HL-60/S4 treated with retinoic acid at 250 ng/mL for 4 days and 3 days (cell line): ENCODE measurements around the gene PDE5A.

ENCODE experiments used
- in situ Hi-C: fragments of 300-500 bp; cut with MboI; formaldehyde crosslinking; loops from 2 replicates; pipeline ENCODE4 v1.7.0; 2022; ENCODE audit warnings: low sequenced_read_pairs

Gene PDE5A

DNA sequence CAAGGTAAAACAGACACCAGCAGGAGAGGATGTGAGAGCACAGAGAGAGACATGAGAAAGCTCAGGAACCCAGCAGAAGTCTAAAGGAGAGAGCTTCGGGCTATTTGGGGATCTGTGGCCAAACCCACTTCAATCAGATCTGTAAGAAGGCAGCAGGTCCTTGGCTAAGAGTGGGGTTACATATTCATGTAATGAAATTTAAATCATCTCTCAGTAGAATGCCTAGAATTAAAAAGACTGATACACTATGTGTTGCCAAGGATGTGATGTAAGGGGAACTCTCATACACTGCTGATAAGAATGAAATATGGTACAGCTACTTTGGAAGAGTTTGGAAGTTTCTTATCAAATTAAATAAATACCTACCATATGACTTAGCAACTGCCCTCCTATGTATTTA lies 35.8 kb downstream of the PDE5A start:
- in situ Hi-C loops, result no loop called here

DNA sequence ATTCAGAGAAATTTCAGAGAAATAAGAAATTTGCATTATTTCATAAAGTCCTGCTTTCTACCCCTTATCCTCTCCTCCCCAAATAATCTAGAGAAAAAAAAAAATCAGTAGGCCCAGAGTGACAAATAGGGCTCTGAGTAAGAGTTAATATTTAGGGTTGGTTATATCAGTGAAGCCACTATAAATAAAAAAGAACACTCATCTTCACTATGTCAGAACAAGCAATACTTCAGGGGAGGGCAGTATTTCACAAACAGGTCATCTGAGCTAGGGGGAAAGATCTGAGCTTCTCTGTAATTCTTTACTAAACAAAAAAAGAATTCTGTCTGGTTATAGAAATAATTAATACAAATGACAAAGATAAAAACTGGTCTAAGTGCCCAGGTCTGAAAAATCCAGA lies 39.4 kb downstream of the PDE5A start:
- in situ Hi-C loops, result no loop called here

DNA sequence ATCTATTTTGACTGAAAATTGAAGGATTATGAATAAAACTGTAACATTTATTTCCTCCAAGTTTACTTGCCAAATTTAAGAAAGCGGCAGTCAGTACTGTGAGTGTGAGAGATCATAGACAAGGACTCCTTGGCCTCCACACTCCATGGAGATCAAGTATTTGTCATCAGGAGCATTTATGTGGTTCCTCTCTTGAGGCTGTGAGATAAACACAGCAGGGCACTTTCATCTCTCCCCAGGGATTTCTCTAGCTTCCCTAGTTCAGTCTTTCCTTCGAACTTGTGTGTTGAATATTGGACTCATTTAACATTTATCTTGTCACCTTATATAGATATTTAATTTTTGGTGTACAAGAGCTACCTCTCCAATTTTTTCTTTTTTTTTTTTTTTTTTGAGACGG lies 40.8 kb downstream of the PDE5A start:
- in situ Hi-C loops, result no loop called here

DNA sequence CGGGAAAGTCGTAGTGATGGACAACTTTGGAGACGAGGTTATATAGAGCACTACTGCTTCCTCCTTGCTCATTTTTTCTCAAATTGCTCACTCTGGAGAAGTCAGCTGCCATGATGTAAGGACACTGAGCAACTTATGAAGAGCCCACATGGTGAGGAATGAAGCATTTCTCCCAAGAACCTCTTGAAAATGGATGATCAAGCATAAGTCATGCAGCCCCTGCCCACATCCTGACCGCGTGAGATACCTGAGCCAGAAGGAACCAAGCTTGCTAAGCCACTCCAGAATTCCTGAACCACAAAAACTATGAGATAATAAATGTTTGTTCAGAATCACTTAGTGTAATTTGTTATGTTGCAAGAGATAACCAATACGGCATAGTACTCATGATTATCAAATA lies 42.8 kb downstream of the PDE5A start:
- in situ Hi-C loops, result no loop called here

DNA sequence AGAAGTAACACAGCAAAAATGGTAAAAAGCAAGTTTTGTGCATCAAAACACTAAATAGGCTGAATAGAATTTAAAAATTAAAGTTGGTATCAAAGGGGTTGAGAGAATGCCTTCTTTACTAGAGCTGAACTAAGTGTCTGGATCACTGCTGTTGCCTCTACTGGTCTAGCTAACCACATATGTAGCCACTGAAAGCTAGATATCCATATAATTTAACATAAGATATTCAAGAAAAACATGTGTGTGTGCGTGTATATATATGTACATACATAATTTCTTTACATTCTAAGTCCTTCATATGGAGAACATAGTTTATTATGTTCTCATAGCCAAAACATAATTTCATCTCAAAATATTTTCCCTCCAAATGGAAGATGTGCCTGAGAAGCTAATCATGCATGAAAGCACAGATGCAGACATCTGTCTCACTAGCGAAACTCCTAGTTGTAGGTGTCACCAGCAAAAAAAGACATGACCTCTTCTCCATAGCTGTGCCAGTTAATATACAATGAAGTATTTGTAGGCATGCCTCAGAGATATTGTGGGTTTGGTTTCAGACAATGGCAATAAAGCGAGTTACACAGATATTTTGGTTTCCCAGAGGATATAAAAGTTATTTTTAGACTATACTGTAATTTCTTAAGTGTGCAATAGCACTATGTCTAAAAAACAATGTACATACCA lies 47.3 kb downstream of the PDE5A start:
- in situ Hi-C loops, result no loop called here

DNA sequence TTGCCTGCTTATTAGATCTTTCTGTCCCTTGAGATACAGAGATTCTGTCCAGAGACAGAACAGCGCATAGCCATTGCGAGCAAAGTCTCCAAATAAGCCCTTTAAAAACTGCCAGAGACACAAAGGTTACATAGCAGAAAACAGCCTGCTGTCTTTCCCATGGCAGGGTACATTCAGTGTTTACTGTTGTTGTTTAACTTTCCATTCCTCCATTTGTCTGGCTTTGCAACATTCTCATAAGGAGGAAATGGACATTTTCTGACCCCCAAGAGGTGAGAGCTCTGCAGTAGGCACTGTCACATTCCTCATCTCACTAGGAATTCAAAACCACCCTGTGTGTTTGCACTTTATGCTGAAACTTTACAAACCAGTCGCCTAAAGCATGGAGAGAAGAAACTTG lies 48.3 kb downstream of the PDE5A start:
- in situ Hi-C loops, result no loop called here

DNA sequence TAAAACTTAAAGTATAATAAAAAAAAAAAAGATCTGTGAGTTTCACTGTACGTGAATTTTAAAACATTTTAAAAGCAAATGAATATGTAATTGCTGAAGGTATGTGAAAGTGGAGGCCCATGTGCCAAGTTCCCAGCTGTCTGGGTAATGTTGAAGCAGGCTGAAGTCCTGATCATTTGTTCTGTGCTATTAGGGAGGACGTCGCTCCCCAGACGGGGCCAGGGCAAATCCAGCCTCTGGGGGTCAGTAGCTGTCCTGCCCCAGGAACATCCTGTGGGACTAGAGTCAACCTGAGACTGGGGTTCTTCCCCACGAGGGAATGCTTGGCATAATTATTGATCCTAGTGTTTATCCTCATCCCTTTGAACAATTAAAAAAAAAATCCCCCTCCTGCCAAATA lies 48.8 kb downstream of the PDE5A start:
- in situ Hi-C loops, result no loop called here

DNA sequence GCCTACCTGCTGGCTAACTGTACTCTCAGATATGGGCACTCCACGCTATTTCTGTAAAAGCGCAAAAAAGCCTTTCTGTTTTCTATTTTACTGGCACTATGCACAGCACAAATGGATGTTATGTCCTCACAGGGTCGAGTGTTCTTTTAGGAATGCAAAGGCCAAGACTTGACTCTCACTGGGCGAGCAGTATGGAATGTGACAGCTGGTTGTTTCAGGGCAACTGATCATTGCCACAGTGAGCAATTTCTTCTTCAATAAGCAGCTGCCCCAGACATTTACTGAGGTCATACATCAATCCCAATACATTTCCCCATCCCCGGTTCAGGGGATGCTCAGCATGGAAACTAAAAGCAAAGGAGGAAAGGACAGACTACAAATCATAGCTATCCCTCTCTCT lies 58.2 kb downstream of the PDE5A start:
- in situ Hi-C loops, result no loop called here

DNA sequence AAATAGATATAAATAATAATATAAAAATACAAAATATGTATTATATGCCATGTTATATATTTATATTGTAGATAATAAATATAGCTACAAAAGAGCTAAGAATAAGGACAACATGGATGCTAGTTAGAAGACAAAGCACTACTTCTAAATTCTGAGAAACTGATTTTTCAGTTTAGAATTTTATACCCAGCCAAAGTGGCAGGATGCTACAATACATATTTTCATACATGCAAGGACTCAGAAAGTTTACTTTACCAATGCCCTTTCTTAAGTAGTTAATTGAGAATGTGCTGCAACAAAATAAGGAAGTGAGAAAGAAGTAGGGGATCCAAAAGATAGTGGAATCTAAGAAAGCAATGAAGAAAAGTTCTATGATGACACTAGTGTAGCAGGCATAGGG lies 64.5 kb downstream of the PDE5A start:
- in situ Hi-C loops, result no loop called here

DNA sequence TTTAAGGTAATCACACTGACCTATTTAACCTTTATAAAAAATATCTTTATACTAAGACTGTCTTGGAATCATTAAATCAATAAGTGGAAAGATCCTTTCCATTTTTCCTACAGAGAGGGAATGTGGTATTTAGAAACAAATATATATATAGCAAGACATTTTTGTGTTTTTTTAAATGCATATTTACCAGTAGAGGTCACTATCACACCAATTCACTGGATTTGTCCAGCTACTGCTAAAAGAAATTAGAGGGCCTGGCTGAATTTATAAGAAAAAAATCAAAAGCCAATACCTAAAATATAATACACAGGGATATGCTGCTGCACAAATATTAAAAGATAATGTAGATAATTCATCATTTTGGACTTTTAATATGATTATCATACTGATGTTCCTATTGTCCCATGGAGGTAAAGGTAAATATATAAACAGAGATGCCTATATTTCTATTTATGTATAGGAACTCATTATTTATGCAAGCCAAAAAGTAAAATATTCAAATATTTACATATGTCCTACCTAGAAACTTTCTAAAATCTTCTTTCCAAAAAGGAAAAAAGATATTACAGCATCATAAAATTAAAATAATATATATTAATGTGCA lies 69.5 kb downstream of the PDE5A start:
- in situ Hi-C loops, result no loop called here

DNA sequence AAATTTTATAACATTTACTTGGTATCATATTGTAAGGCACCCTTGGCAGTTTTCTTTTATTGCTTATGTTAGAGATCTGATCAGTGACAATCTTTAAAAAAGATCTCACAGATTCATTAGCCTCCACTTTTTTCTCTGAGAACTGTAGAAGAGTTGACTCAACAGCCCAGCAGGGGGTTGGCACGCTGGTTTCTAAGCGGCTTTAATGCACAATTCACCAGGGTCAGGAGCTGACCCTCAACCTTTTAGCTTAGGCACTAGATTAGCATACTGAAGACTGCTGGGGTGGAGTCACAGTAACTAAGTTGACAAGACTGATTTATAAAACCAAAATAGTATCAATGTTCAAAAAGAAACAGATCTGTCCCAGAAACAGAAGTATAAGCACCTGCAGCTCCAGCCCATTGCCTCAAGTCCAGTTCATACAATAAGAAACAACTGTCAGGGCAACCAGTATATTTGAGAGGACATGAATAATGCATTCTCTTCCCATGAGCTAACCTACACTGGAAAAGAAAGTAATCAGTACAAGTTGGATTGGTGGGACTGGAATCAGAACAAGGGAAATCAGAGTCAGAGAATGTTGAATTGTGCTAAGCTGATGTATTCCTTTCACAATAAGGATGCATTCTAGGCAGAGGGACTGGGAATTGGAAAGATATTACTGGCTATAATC lies 77.6 kb downstream of the PDE5A start:
- in situ Hi-C loops, result no loop called here

DNA sequence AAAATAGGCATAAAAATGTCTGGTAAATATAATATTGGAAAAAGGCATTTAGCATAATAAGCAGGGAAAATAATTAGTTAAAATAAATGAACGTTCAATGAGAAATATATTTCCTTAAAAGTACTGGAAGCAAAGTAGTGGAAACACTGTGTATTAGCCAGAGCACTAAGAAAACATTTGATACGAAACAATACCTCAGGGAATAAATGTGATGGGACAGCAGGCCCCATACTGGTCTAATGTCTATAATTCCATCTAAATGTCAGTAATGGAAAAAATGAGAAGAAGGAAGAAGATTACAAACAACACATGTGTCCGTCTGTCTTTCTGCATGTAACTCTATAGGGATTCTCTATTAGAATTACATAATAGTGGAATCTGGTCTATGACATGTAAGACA lies 79.0 kb downstream of the PDE5A start:
- in situ Hi-C loops, result no loop called here

DNA sequence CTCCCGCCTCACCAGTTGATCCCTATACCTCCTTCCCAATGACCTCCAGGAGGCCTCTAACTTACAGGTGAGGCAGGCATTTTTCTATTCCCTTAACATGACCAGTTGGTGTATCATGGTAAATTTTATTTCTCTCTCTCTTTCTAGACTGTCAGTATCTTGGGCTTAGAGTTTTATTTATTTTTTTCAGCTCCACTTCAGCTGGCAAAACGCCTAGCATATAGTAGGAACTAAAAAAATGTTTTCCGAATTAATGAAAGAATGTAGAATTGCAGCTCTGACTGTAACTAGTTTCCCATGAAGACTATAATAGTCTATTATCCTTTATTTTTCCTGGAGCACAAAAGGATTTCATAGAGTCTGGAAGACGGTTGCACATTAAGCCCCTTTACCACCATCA lies 84.8 kb downstream of the PDE5A start:
- in situ Hi-C loops, result no loop called here

DNA sequence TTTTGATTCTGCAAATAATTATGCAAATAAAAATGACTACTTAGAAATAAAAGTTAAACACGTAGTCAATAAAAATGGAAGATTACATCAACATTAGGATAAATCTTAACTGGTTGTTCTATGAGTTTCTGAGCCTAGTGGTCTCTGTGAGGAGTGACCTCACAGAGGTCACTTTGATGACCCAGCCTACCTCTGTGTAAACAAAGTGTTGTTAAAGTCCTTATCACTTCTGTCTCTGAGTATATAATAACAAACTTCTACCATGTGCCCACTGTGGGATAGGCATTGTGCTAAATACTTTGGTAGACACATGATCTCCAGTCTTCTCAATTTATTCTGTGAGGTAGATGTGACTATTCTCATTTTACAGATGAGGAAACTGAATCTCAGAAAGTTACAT lies 85.4 kb downstream of the PDE5A start:
- in situ Hi-C loops, result no loop called here

DNA sequence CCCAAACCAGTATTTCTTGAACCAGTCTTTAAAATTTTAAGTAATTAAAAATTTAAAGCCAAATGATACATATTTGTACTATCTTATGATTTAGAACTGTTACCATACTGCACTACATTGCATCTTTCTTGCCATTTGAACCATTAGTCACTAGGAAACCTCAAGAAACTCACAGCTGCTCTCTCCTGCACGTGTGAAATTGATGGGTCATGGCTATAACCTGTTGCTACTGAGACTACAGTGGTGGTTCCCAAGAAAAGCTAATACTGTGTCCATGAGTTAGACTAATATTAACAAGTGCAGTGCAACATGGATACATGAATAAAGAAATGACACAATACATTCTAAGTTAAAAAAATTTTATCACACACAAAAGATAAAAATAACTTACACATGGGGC lies 88.4 kb downstream of the PDE5A start:
- in situ Hi-C loops, result no loop called here

DNA sequence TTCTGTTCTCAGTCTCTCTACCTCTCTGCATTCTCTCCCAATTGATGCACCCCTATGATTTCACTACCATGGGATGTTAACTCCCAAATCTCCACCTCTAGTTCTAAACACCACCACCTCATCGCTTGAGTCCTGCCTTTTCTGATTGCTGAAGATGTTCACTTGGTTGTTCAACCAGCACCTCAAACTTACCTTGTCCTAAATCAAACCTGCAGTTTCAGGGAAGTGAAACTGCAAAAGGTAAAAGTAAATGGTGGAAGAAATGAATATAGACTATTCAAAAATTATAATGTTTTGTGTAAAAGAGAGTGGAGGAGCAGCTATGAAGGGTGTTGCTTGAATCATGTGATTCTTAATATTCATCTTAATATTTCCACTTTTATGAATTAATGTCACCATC lies 91.0 kb downstream of the PDE5A start:
- in situ Hi-C loops, result no loop called here

DNA sequence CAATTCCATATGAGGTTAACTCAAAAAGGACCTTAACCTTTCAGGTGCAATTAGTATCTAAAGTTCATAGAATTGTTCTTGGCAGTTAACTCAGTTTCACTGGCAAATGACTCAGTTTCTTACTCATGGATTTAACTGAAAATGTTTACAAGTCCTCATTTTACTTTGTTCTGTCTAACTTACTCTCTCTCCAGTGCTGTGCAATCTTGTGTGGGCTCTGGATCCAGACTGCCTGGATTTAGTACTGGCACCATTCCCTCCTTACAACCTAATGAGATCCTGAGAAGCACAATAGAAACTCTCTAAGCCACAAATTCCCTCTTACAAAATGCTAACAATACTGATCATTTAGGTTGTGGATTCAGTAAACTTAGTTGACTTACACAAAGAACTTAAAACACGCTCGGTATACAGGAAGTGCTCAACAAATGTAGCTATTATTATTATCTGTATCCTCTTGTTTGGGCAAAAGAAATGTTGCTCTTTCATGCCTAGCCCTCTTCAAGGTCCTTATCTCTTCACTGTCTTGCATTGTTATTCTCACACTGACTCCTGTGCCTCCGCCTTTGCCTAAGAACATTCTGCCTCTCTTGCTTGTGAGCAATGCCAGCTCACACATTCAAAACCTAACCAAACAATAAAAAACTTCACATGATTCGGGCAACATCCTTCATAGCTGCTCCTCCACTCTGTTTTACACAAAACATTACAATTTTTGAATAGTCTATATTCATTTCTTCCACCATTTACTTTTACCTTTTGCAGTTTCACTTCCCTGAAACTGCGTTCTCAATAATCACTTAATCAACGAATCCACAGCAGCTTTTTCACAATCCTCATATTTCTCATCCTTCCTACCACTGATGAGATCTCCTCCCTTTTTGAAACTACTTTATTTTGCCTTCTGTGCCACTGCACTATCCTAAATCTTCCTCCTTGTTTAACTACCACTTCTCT lies 91.8 kb downstream of the PDE5A start:
- in situ Hi-C loops, result no loop called here

DNA sequence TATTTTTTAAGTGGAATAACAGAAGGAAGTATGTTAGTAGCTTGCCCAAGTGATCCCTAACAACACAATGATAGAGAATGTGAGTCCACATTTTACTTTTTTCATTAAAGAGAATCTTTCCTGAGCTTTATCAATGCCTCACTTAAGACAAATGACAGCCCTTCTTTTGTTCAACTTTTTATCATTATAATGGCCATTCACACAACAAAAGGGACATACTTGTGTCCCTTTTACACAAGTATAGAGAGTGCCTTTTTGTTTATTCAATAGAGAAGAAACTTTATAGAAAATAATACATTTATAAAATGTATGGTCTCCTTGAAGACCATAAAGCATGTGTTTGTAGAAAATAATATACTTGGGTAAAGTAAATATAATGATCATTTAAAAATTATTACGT lies 96.3 kb downstream of the PDE5A start:
- in situ Hi-C loops, result no loop called here

DNA sequence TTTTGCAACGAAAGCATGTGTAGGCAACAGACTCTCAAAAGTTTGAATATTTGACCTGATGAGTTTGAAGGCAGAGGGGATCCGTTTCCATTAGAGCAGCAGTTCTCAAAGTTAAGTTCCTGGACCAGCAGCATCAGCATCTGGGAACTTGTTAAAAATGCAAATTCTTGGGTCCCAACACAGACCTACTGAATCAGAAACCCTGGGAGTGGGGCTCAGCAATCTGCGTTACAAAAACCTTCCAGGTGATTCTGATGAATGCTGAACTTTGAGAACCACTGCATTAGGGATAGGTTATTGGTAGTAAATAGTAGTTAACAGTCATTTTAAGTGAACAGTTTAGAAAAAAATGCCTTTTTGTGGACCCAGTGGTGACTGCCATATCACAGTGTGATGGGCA lies 98.8 kb downstream of the PDE5A start:
- in situ Hi-C loops, result no loop called here

DNA sequence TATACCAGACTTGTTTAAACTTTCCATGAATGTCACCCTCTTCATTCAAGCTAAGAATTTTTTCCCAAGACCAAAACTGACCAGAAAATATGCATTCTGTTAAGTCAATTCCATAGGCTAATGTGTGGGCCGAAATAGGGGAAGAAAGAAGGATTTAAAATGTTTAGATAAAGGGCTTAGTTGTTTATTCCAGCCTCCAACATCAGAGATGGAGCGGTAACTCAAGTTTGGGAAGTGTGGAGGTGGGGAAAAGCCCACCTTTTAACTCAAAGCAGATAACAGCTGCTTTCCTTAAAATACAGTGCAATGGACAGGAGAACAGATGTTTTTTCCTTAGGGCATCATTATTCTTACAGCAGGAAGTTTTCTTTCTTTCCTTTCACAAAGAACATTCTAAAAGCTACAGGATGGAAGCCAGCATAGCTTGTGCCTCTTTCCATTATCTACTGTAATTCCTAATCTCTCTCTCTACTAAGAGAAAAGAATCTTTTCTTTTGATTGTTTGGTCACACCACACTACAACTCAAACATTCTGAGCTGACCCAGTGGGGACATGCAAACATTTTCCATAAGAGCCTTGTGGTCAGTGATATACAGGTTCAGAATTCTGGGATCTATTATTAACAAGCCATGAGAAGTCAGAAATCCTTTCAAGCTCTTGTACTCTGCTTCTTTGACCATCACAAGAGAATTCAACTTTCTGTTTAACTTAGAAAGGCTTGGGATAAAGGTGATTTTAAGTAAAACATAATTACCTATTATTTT lies 101.6 kb downstream of the PDE5A start:
- in situ Hi-C loops, result no loop called here
